Muscle layer of colon (tissue), 2 donors: ENCODE results near the gene MRPL53.

Experiments used
- H3K27ac ChIP-seq: one replicate; pipeline ENCODE4 v1.7.0; 2013; ENCODE audit warnings: low read depth, mild to moderate bottlenecking, low read length, moderate library complexity
- H3K27me3 ChIP-seq, 2 donors: one replicate each; pipeline ENCODE4 v1.7.0; 2013; ENCODE audit warnings: low read length in 2 of 2, mild to moderate bottlenecking in 2 of 2; ENCODE audit not compliant: insufficient read depth in 2 of 2, control insufficient read depth in 1 of 2
- H3K36me3 ChIP-seq: one replicate; pipeline ENCODE4 v1.7.0; 2013; ENCODE audit warnings: mild to moderate bottlenecking, low read length; ENCODE audit not compliant: insufficient read depth
- H3K4me1 ChIP-seq: one replicate; pipeline ENCODE4 v1.7.0; 2013; ENCODE audit warnings: mild to moderate bottlenecking, low read length; ENCODE audit not compliant: insufficient read depth
- H3K4me3 ChIP-seq, 2 donors: one replicate each; pipeline ENCODE4 v1.7.0; 2013; ENCODE audit warnings: low read length in 2 of 2, low read depth in 1 of 2, mild to moderate bottlenecking in 1 of 2, moderate library complexity in 1 of 2
- H3K9ac ChIP-seq: one replicate; pipeline ENCODE4 v1.7.0; 2013; ENCODE audit warnings: low read length
- H3K9me3 ChIP-seq: one replicate; pipeline ENCODE4 v1.7.0; 2013; ENCODE audit warnings: mild to moderate bottlenecking, low read length
- donor health status: abdominal sarcoma.
- donor health status: Adenocarcinoma of cecum.

MRPL53 gene

GRCh38 chr2:74472086-74472944 is at the start of gene MRPL53:
Gene MRPL53 (minus strand): TSS chr2:74472680. CDS start chr2:74472660, 20 bp downstream.
- Histone ChIP-seq H3K9me3 (no peaks in the 10 kb centered on the region), H3K36me3 (peaks cover 17% of the 10 kb centered on the region), H3K9ac (peak within 1 kb of the TSS; percentile 66), H3K4me1 (peaks cover 16% of the 10 kb centered on the region), H3K27me3 (no peaks in the 10 kb centered on the region), H3K4me3 (peak within 1 kb of the TSS; percentile 15 to 81), H3K27ac (peak within 1 kb of the TSS; percentile 75)

- H3K4me1 ChIP-seq, result peaks cover 6% of the 10 kb centered on the region
- H3K36me3 ChIP-seq, result no peaks in the 10 kb centered on the region
- no peak overlapping the region for H3K27ac ChIP-seq
- no peaks in the 10 kb centered on the region for H3K9me3 ChIP-seq
- peaks cover 63 to 80% of the 10 kb centered on the region in 2 donors for H3K27me3 ChIP-seq
- no peak overlapping the region for H3K9ac ChIP-seq
- H3K4me3 ChIP-seq, result no peak overlapping the region
Observed at GRCh38 chr2:74516650-74517049, 44.2 kb upstream of the MRPL53 start.

- Histone ChIP-seq H3K27ac (no peak overlapping the region), H3K9me3 (no peaks in the 10 kb centered on the region), H3K4me1 (peaks cover 6% of the 10 kb centered on the region), H3K9ac (no peak overlapping the region), H3K36me3 (no peaks in the 10 kb centered on the region), H3K27me3 (peaks cover 65 to 83% of the 10 kb centered on the region in 2 donors), H3K4me3 (no peak overlapping the region)
Observed at GRCh38 chr2:74515981-74516633, 43.6 kb upstream of the MRPL53 start.

- Histone ChIP-seq H3K9me3 (no peaks in the 10 kb centered on the region), H3K36me3 (no peaks in the 10 kb centered on the region), H3K27ac (no peak overlapping the region), H3K9ac (no peak overlapping the region), H3K4me3 (no peak overlapping the region), H3K27me3 (peaks cover 65 to 90% of the 10 kb centered on the region in 2 donors), H3K4me1 (peaks cover 6% of the 10 kb centered on the region)
Observed at GRCh38 chr2:74515271-74515980, 42.9 kb upstream of the MRPL53 start.

GRCh38 chr2:74514368-74515270 is 42.1 kb upstream of the MRPL53 start, which contains the start of gene TLX2:
Gene TLX2 (plus strand): TSS chr2:74514450. CDS start chr2:74514807, 357 bp downstream.
- Histone ChIP-seq H3K27ac (no peak within 1 kb of the TSS), H3K4me3 (no peak within 1 kb of the TSS), H3K4me1 (peaks cover 6% of the 10 kb centered on the region), H3K9ac (no peak within 1 kb of the TSS), H3K36me3 (no peaks in the 10 kb centered on the region), H3K27me3 (peaks cover 65 to 94% of the 10 kb centered on the region in 2 donors), H3K9me3 (no peaks in the 10 kb centered on the region)

- H3K27ac ChIP-seq, result no peak overlapping the region
- H3K36me3 ChIP-seq, result no peaks in the 10 kb centered on the region
- peaks cover 6% of the 10 kb centered on the region for H3K4me1 ChIP-seq
- peaks cover 63 to 85% of the 10 kb centered on the region in 2 donors for H3K27me3 ChIP-seq
- no peak overlapping the region for H3K4me3 ChIP-seq
- H3K9me3 ChIP-seq, result no peaks in the 10 kb centered on the region
- H3K9ac ChIP-seq, result no peak overlapping the region
Observed at GRCh38 chr2:74513605-74514367, 41.3 kb upstream of the MRPL53 start.

GRCh38 chr2:74512744-74513604 is 40.5 kb upstream of the MRPL53 start:
- H3K27me3 ChIP-seq, result peaks cover 55 to 80% of the 10 kb centered on the region in 2 donors
- H3K27ac ChIP-seq, result no peak overlapping the region
- H3K4me3 ChIP-seq, result no peak overlapping the region
- peaks cover 10% of the 10 kb centered on the region for H3K4me1 ChIP-seq
- H3K9ac ChIP-seq, result no peak overlapping the region
- H3K9me3 ChIP-seq, result no peaks in the 10 kb centered on the region
- H3K36me3 ChIP-seq, result no peaks in the 10 kb centered on the region

- H3K9me3 ChIP-seq, result no peaks in the 10 kb centered on the region
- no peaks in the 10 kb centered on the region for H3K36me3 ChIP-seq
- no peak overlapping the region for H3K27ac ChIP-seq
- H3K9ac ChIP-seq, result no peak overlapping the region
- no peak overlapping the region for H3K4me3 ChIP-seq
- H3K4me1 ChIP-seq, result peaks cover 19% of the 10 kb centered on the region
- H3K27me3 ChIP-seq, result peaks cover 39 to 63% of the 10 kb centered on the region in 2 donors
Observed at GRCh38 chr2:74511104-74511989, 38.9 kb upstream of the MRPL53 start.

GRCh38 chr2:74510272-74510671 is 37.8 kb upstream of the MRPL53 start:
- Histone ChIP-seq H3K36me3 (peaks cover 3% of the 10 kb centered on the region), H3K4me3 (no peak overlapping the region), H3K27me3 (peaks cover 31 to 53% of the 10 kb centered on the region in 2 donors), H3K4me1 (peaks cover 29% of the 10 kb centered on the region), H3K9ac (no peak overlapping the region), H3K9me3 (no peaks in the 10 kb centered on the region), H3K27ac (no peak overlapping the region)
